ENCODE results near the gene FOXO1. TPM values are rescaled to one million over a fixed set of nuclear protein-coding genes. Genes with fewer than 3 reads are reported as not detected.

Gene FOXO1
- total and polyA plus RNA-seq, 2 donors (not counting 1 experiment from before 2014, with no cell fraction given): 1.9 to 2.5 TPM

DNA sequence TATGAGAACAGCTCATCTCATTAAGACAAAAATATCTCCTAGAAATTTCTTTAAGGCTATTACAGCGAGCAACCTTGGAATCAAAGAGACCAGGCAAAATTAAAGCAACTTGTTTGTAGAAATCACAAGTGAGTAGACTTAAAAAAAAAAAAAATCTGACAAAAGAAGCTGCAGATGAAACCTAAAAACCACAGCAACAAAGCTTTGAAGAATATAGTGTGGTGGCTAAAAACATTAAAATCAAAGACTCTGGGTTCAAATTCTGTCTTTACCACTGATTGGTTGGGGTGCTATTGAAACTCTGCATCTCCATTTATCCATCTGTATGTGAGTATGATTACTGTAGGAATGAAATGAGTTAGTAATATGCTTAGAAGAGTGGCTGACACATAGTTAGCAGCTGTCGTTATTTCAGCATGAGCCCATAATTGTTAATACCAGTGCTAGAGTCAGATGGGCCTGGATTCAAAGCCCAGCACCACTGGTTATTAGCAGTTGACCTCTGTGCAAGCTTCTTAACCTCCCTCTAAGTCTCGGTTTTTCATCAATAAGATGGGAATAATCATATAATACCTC lies 157.6 kb downstream of the FOXO1 start:
- Histone ChIP-seq H3K9ac (ENCODE audit: insufficient read depth, low read length) (no peak overlapping the region), H3K4me3 (replicated peaks in 1 of 4; ENCODE audit: control extremely low read depth in 1 of 4, insufficient read depth in 1 of 4, low read depth in 3 of 4, low read length in 4 of 4) (no peak overlapping the region), H2AFZ (ENCODE audit: low read length) (no peak overlapping the region), H3K9me3 (ENCODE audit: control insufficient read depth, insufficient read depth, low read depth, low read length) (no peaks in the 10 kb centered on the region), H3K4me2 (ENCODE audit: extremely low read depth, insufficient read depth, low read length) (no peak overlapping the region), H3K27me3 (ENCODE audit: control insufficient read depth, insufficient read depth, low read length) (no peaks in the 10 kb centered on the region), H3K4me1 (ENCODE audit: control insufficient read depth, extremely low read depth, insufficient read depth, low read length) (no peaks in the 10 kb centered on the region), H3K36me3 (ENCODE audit: control insufficient read depth, insufficient read depth, low read length) (no peaks in the 10 kb centered on the region), H3K27ac (ENCODE audit: insufficient read depth, low read length) (no peak overlapping the region), H4K20me1 (ENCODE audit: control insufficient read depth, extremely low read depth, insufficient read depth, low read length) (no peaks in the 10 kb centered on the region), H3K79me2 (ENCODE audit: control insufficient read depth, insufficient read depth, low read length) (no peaks in the 10 kb centered on the region)
- TF ChIP-seq EZH2 (IDR thresholded peaks at IDR 0.05; ENCODE audit: low read length, missing control alignments): no peak
- TF ChIP-seq, protein P1, sequence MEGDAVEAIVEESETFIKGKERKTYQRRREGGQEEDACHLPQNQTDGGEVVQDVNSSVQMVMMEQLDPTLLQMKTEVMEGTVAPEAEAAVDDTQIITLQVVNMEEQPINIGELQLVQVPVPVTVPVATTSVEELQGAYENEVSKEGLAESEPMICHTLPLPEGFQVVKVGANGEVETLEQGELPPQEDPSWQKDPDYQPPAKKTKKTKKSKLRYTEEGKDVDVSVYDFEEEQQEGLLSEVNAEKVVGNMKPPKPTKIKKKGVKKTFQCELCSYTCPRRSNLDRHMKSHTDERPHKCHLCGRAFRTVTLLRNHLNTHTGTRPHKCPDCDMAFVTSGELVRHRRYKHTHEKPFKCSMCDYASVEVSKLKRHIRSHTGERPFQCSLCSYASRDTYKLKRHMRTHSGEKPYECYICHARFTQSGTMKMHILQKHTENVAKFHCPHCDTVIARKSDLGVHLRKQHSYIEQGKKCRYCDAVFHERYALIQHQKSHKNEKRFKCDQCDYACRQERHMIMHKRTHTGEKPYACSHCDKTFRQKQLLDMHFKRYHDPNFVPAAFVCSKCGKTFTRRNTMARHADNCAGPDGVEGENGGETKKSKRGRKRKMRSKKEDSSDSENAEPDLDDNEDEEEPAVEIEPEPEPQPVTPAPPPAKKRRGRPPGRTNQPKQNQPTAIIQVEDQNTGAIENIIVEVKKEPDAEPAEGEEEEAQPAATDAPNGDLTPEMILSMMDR (conservative IDR thresholded peaks at IDR 0.05 in 1 of 2, IDR thresholded peaks at IDR 0.05 in 1 of 2; ENCODE audit: low read depth in 1 of 2, low read length in 2 of 2): no peak
- DNase-seq (ENCODE audit: low read depth in 2 of 2): no peak

DNA sequence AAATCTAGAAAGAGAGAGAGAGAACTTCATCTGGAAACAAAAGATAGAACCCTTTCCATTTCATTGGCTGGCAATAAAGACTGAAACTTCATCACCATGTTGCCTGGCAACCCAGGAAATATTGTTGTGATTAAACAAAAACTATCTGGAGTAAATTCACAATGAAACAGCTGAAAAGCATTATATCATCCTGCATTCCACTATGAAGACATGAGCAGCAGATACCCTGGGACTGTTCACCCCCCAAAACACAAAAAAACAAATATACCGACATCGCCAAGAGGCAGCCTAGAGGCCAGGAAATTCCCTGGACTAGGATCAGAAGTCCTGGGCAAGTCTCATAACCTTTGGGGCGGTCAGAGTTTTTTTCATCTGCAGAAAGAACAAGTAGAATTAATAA lies 158.3 kb downstream of the FOXO1 start:
- H3K9ac ChIP-seq (ENCODE audit: insufficient read depth, low read length): no peak overlapping the region
- TF ChIP-seq, protein P1 (conservative IDR thresholded peaks at IDR 0.05 in 1 of 2, IDR thresholded peaks at IDR 0.05 in 1 of 2; ENCODE audit: low read depth in 1 of 2, low read length in 2 of 2): no peak
- TF ChIP-seq EZH2 (IDR thresholded peaks at IDR 0.05; ENCODE audit: low read length, missing control alignments): no peak
- H3K27me3 ChIP-seq (ENCODE audit: control insufficient read depth, insufficient read depth, low read length): no peaks in the 10 kb centered on the region
- peak; percentile 35 to 77 for DNase-seq (ENCODE audit: low read depth in 2 of 2)
- H3K79me2 ChIP-seq (ENCODE audit: control insufficient read depth, insufficient read depth, low read length): no peaks in the 10 kb centered on the region
- no peaks in the 10 kb centered on the region for H4K20me1 ChIP-seq (ENCODE audit: control insufficient read depth, extremely low read depth, insufficient read depth, low read length)
- H3K4me2 ChIP-seq (ENCODE audit: extremely low read depth, insufficient read depth, low read length): no peak overlapping the region
- no peaks in the 10 kb centered on the region for H3K9me3 ChIP-seq (ENCODE audit: control insufficient read depth, insufficient read depth, low read depth, low read length)
- H2AFZ ChIP-seq (ENCODE audit: low read length): no peak overlapping the region
- H3K27ac ChIP-seq (ENCODE audit: insufficient read depth, low read length): no peak overlapping the region
- no peak overlapping the region for H3K4me3 ChIP-seq (replicated peaks in 1 of 4; ENCODE audit: control extremely low read depth in 1 of 4, insufficient read depth in 1 of 4, low read depth in 3 of 4, low read length in 4 of 4)
- no peaks in the 10 kb centered on the region for H3K4me1 ChIP-seq (ENCODE audit: control insufficient read depth, extremely low read depth, insufficient read depth, low read length)
- H3K36me3 ChIP-seq (ENCODE audit: control insufficient read depth, insufficient read depth, low read length): no peaks in the 10 kb centered on the region

DNA sequence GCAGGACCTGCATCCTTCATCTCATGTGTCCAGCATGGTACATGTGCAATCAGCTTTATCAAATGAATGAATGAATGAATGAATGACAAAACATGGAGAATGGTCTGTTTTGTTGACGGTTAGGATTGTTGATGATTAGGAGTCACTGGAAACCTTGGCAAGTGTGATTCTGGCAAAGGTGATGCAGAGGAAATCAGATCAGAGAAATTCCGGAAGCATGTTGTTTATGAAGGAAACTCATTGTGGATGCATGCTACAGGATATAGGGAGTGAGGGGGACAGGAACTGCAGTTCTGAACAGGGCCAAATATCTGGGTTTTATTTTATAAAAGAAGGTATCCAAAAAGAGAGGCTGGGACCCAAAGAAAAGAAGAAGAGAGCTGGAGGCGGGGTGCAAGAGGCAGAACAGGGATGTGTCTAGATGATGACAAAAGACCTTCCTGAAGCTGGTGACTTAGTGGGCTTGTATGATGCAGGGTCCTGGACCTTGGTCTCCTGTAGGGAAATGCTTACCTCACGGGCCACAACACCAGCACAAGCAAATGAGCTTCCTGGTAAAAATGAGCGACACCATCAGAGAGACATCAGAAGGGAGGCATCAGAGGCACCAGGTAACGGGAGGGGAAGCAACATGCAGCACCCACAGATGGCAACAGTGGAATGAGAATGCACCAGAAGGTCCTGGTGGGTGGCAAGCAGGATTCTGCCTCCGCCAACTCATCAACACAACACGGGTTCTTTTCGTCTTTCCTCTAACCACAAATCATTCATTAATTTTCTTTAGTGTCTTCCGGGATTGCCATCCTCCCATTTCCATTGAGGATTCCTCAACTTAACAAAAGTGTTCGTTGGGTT lies 159.6 kb downstream of the FOXO1 start:
- Histone ChIP-seq H4K20me1 (ENCODE audit: control insufficient read depth, extremely low read depth, insufficient read depth, low read length) (no peaks in the 10 kb centered on the region), H2AFZ (ENCODE audit: low read length) (no peak overlapping the region), H3K4me3 (replicated peaks in 1 of 4; ENCODE audit: control extremely low read depth in 1 of 4, insufficient read depth in 1 of 4, low read depth in 3 of 4, low read length in 4 of 4) (no peak overlapping the region), H3K4me1 (ENCODE audit: control insufficient read depth, extremely low read depth, insufficient read depth, low read length) (no peaks in the 10 kb centered on the region), H3K4me2 (ENCODE audit: extremely low read depth, insufficient read depth, low read length) (no peak overlapping the region), H3K9me3 (ENCODE audit: control insufficient read depth, insufficient read depth, low read depth, low read length) (no peaks in the 10 kb centered on the region), H3K79me2 (ENCODE audit: control insufficient read depth, insufficient read depth, low read length) (no peaks in the 10 kb centered on the region), H3K27me3 (ENCODE audit: control insufficient read depth, insufficient read depth, low read length) (no peaks in the 10 kb centered on the region), H3K9ac (ENCODE audit: insufficient read depth, low read length) (no peak overlapping the region), H3K36me3 (ENCODE audit: control insufficient read depth, insufficient read depth, low read length) (no peaks in the 10 kb centered on the region), H3K27ac (ENCODE audit: insufficient read depth, low read length) (no peak overlapping the region)
- DNase-seq (ENCODE audit: low read depth in 2 of 2): no peak
- TF ChIP-seq, protein P1 (conservative IDR thresholded peaks at IDR 0.05 in 1 of 2, IDR thresholded peaks at IDR 0.05 in 1 of 2; ENCODE audit: low read depth in 1 of 2, low read length in 2 of 2): no peak

Other genes starting within 250 kb of the FOXO1 start
- 14.2 and 14.9 TPM in 2 replicates for gene MRPS31, start 104.5 kb upstream of the FOXO1 start, total RNA-seq
- gene MRPS31, start 104.5 kb upstream of the FOXO1 start, polyA plus RNA-seq: 16.0 and 21.8 TPM in 2 replicates
- gene SLC25A15, start 123.0 kb upstream of the FOXO1 start, total RNA-seq: 9.6 and 10.3 TPM in 2 replicates
- 6.8 and 10.2 TPM in 2 replicates for gene SLC25A15, start 123.0 kb upstream of the FOXO1 start, polyA plus RNA-seq